T47D (cell line): ENCODE results near the gene DGKH.
"Not testable (repeated sequence)": the region's sequence is repeated elsewhere in the genome, so short reads cannot be mapped to it uniquely, and the experiment has no call there.

ENCODE experiments used
- DNase-seq, 2 experiments: peaks; one replicate each; pipeline versions ENCODE4 v3.0.0 to v3.0.0-alpha.2; 2011 to 2012; ENCODE audit warnings: low read depth in 1 of 2, low spot score in 1 of 2
- JUND ChIP-seq: IDR thresholded peaks from 2 replicates; pipeline ENCODE4 v1.6.1; 2012; ENCODE audit warnings: low read depth
- in situ Hi-C: cut with HindIII; loops from 2 replicates; pipeline ENCODE4 v1.10.0; 2016; ENCODE audit warnings: low sequenced_read_pairs, low pct_unique_long_range_greater_than_20kb

The DGKH gene

DNA sequence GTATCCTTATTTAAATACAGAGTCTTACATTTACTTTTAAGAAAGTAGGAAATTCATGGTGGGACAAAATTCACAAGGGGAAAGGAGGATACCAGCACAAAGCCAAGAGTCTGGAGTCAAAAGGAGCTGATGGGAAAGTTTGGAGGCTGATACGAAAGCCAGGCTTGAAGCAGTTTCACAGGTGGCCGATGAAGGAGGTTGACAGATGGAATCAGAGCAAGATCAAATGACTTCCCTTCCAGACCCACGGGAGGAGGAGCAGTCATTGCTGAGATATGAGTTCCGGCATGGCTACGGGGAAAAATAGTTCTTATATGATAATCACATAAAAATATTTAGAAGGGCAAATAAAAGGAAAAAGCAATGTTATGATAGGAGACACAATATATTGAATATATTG is 65.0 kb downstream of the DGKH start:
- in situ Hi-C loops, result no loop called here
- no peak for TF ChIP-seq JUND
- DNase-seq, result no peak

DNA sequence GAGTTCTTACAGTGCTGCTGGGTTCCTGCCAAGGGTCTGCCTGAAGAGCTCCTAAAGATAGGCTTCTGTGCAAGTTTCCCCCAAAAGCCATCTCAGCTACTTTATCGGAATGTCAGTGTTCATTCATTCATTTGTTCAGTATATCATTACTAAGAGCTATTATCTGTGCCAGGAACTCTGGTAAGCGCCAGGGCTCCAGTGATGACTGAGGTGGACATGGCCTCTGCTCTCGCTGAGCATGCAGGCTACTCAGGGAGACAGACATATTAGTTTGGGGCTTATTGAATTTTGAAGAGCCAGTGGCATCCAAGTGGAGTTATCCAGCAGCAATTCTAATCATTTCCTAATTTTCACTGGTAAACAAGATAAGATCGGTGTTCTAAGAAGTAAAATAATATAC is 65.8 kb downstream of the DGKH start:
- DNase-seq, result no peak
- in situ Hi-C loops, result no loop called here
- TF ChIP-seq JUND, result no peak

DNA sequence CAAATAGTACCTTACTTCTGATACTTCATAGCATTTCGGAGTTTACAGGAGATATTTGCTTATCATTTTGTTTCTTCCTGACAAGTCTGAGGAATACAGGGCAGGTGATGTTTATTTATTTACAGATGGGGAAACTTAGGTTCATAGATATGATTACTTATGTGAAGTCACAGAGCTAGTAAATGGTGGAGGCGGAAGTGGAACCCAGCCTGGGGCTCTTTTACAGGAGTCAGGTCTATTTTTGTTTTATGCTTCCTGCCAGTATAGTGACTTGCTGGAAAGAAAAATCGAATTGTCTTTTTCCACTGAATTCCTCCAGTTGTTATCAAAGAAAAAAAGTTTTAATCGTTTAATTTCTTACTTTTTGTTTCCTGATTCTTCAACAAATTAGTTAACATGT is 66.5 kb downstream of the DGKH start:
- in situ Hi-C loops, result no loop called here
- DNase-seq, result no peak
- TF ChIP-seq JUND, result no peak

GRCh38 chr13:42116225-42116624 is 67.8 kb downstream of the DGKH start:
- no peak for DNase-seq
- no peak for TF ChIP-seq JUND
- in situ Hi-C loops, result no loop called here

GRCh38 chr13:42119041-42119440 is 70.6 kb downstream of the DGKH start:
- no peak for DNase-seq
- in situ Hi-C loops, result no loop called here
- TF ChIP-seq JUND, result no peak

GRCh38 chr13:42119875-42120274 is 71.4 kb downstream of the DGKH start:
- no peak for DNase-seq

DNA sequence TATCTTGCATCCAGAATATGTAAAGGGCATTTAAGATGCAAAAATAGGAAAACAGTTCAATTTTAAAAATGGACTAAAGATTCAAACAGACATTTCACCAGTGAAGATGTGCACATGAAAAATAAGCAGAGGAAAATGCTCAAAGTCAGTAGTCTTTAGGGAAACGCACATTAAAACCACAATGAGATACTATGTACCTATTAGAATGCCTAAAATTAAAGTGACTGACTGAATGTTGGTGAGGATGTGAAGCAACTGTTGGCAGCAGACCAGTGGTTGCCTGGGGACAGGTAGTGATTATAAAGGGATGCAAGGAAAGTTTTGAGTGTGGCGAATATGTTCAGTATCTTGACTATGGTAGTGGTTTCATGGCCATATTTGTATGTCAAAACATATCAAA is 75.2 kb downstream of the DGKH start:
- no peak for TF ChIP-seq JUND
- DNase-seq, result no peak
- in situ Hi-C loops, result no loop called here

More at GRCh38 chr13:42119875-42120274, 71.4 kb downstream of the DGKH start:
- TF ChIP-seq JUND, result no peak
- in situ Hi-C loops, result no loop called here

GRCh38 chr13:42125046-42125445 is 76.6 kb downstream of the DGKH start:
- TF ChIP-seq JUND, result no peak
- in situ Hi-C loops, result no loop called here
- DNase-seq, result no peak

DNA sequence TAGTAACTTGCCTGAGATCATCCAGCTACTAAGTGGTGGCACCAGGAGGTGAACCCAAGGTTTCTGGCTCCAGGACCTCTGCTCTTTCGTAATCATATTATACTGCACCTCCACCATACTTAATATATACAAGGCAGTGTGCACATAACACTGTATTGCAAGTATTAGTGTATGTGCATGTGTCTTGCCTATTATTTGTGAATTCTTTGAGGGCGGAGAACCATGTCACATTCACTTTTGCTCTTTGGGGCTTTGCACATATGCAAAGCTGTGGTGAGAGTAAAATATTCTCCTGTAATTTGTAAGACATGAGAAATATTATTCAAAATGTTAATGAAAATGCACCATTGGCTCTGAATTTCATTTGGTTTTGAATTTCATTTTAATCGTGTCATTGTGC is 78.6 kb downstream of the DGKH start:
- no peak for TF ChIP-seq JUND
- no peak for DNase-seq
- in situ Hi-C loops, result no loop called here

- in situ Hi-C loops, result no loop called here
- no peak for TF ChIP-seq JUND
Measured at GRCh38 chr13:42129033-42129432, 80.6 kb downstream of the DGKH start.

GRCh38 chr13:42136518-42136917 is 88.1 kb downstream of the DGKH start:
- DNase-seq, result no peak
- in situ Hi-C loops, result no loop called here
- TF ChIP-seq JUND, result no peak

More at GRCh38 chr13:42129033-42129432, 80.6 kb downstream of the DGKH start:
- DNase-seq, result no peak

- no peak for TF ChIP-seq JUND
- no peak for DNase-seq
- in situ Hi-C loops, result no loop called here
Measured at GRCh38 chr13:42137856-42138537, 89.5 kb downstream of the DGKH start.

GRCh38 chr13:42140494-42140893 is 92.0 kb downstream of the DGKH start:
- no peak for TF ChIP-seq JUND
- no peak for DNase-seq
- in situ Hi-C loops, result no loop called here

- DNase-seq, in situ Hi-C loops: not testable (repeated sequence)
Measured at GRCh38 chr13:42141052-42141451, 92.6 kb downstream of the DGKH start.
